ENCODE measurements around the gene PHKB.

PHKB gene

GRCh38 chr16:47571049-47571448 lies 109.9 kb downstream of the PHKB start:
- DNase-seq (ENCODE audit: low read depth) = no peak

- DNase-seq (ENCODE audit: low read depth) = no peak
Measured at GRCh38 chr16:47571711-47572110, 110.6 kb downstream of the PHKB start.

DNA sequence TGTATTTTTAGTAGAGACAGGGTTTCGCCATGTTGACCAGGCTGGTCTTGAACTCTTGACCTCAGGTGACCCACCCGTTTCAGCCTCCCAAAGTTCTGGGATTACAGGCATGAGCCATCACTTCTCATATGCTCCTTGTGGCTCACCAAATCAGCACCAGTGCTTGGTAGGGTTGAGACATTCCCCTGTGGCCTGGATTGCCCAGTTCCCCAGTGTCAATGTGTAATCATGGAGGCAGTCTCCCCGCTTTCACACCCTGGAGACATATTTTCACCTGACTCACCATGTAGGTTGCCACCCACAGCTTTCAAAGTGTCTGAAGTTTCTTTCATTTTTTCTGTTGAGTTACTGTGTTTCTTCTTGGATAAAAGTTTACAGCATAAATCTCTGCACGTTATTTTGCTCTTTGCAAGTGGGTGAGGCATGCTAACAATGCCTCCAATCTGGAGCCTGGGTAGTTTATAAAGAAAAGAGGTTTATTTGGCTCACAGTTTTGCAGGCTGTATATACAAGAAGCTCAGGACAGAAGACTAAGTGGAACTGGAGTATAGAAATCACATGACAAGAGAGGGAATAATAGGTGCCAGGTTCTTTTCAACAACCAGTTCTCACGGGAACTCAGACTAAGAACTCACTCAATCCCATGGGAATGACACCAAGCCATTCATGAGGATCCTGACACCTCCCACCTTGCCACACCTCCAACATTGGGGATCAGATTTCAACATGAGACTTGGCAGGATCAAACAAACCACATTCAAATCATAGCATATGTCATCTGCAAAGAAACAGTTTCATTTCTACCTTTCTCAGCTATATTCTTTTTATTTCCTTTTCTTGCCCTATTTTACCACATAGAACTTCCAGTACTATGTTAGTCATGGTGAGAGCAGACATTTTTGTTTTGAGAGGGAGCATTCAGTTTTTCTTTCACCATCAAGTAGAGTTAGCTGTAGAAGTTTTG lies 113.2 kb downstream of the PHKB start:
- DNase-seq (ENCODE audit: low read depth) = no peak

GRCh38 chr16:47577029-47577428 lies 115.9 kb downstream of the PHKB start:
- DNase-seq (ENCODE audit: low read depth) = no peak

DNA sequence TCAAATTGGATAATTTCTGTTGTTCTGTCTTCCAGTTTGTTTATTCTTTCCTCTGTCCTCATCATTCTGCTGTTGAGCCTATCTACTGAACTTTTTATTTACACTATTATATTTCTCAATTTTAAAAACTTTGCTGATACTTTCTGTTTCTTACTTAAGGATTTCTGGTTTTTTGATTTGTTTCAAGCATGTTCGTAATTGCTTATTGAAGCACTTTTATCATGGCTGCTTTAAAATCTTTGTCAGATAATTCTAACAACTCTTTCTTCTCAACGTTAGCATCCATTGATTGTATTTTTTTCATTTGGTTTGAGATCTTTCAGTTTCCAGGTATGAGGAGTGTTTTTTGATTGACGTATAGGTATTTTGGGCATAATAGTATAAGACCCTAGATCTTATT lies 116.9 kb downstream of the PHKB start:
- DNase-seq (ENCODE audit: low read depth) = no peak

DNA sequence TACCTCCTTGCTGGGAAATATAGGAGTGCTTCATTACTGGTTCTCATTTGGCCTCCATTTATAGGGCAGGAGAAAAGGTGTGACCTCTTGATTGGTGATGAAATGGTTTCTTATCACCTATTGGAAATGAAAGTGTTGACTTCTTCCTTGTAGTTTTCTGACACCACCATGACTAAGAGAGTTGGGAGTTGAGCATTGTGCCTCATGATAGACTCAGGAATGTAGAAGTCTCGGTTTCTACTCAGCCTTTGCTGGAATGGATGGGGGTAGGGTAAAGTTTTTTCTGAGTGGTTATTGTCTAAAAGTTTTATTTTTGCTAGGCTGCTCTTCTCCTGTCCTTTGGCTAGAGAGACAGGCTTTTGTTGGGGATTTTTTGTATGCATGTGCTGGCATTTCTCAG lies 117.4 kb downstream of the PHKB start:
- no peak for DNase-seq (ENCODE audit: low read depth)

- no peak for DNase-seq (ENCODE audit: low read depth)
Measured at GRCh38 chr16:47581114-47581513, 120.0 kb downstream of the PHKB start.

GRCh38 chr16:47584464-47585225 lies 123.5 kb downstream of the PHKB start:
- no peak for DNase-seq (ENCODE audit: low read depth)

DNA sequence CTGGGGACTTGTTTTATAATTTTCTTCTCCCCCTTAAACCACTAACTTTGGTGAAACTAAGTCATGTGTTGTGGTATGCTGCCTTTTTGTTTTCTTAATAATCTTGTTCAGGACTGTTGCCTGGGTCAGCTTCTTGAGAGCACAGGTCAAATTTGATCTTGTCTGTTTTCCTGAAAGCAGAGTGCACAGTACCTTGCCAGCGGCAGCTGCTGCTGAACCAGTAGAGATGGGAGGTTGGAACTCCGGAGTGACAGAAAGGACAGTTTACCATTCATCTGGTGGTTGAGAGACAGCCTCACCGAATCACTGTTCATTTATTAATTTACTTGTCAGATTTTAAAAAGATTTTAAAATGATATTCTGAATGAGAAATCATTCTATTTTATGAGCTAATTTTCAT lies 125.0 kb downstream of the PHKB start:
- no peak for DNase-seq (ENCODE audit: low read depth)

DNA sequence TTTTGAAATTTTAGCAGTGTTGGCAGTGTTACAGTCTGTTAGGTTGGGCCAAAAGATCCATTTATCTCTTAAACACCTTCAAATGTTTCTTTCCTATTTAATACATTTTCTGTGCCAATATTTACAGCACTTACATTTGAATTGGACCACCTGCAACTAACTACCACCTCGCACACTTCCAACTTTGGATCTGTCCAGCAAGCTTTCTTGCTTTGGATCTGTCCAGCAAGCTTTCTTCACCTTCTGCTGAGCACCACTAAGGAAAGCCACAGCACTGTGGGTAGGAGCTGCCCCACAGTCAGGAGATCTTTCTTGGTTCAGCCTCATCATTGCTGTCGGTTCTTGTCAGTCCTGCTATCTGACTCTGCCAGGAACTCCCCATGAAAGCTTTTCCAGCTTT lies 129.3 kb downstream of the PHKB start:
- no peak for DNase-seq (ENCODE audit: low read depth)

DNA sequence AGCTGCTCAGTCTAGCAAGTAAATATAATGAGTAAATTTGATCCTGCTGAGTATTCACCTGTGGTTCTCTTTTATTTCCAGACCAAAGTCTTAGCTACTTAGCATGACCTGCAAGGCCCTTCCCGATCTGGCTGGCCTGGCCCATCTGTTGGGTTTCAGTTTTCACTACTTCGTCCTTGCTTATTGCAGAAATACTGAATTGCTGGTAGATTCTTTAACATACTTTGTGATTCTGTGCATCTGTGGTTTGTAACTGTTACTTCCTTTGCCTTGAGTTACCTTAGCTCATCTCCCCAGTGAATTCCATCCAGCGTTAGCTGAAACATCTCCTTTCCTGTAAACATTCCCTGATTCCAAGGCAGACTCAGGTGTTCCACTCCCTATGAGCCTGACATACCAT lies 131.1 kb downstream of the PHKB start:
- DNase-seq (ENCODE audit: low read depth) = no peak

- no peak for DNase-seq (ENCODE audit: low read depth)
Measured at GRCh38 chr16:47599512-47599911, 138.4 kb downstream of the PHKB start.

DNA sequence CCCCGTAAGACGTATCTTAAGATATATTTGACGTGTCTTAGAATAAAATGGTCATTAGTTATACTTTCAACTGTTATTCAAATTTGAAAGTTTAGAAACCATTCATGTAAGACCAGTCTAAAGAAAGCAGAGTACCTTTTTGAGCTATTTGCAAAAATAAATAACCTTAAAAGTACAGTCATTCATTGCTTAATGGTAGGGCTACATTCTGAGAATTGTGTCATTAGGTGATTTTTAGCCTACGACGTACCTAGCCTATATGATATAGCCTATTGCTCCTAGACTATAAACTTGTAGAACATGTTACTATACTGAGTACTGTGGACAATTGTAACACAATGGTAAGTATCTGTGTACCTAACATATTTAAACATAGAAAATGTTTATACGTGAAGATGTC lies 139.2 kb downstream of the PHKB start:
- no peak for DNase-seq (ENCODE audit: low read depth)

- no peak for DNase-seq (ENCODE audit: low read depth)
Measured at GRCh38 chr16:47604306-47604705, 143.2 kb downstream of the PHKB start.

DNA sequence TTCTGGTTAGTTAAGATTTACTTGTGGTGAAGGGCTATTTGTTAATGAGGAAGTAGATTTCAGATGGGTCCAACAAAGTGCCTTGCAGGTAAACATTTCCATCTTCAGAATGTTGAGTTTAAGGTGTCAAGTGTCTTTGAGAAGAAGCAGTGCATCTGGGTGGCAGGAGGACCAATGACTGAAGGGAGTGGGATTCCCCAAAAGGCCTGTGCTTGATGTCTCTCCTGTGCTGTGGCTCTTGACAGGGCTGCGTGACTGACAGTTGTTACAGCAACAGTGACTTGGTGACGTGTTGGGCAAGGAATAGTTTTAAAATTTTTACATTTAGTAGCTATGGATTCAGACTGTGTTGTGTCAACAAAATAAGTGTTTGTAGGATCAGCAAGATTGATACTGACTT lies 149.9 kb downstream of the PHKB start:
- DNase-seq (ENCODE audit: low read depth) = no peak

GRCh38 chr16:47611848-47612493 lies 150.8 kb downstream of the PHKB start:
- DNase-seq (ENCODE audit: low read depth) = no peak

DNA sequence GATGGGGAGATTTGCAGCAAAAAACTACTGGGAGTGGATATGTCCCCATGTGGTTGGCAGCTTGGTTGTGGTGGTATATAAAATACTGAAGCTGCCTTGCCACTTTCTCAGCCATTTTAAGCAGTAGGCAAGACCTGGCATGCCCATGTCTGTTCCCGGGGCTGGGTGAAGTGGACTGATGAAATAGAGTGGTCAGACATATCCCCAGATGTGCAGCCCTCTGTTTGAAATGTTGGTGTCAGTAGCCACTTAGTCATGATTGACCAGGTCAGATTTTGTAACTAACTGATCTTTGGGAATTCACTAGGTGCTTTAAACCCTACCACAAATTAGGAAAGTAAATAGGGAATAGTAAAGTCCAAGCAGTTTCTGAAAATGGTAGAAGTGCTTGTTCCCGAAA lies 151.6 kb downstream of the PHKB start:
- peak; percentile 3 for DNase-seq (ENCODE audit: low read depth)

DNA sequence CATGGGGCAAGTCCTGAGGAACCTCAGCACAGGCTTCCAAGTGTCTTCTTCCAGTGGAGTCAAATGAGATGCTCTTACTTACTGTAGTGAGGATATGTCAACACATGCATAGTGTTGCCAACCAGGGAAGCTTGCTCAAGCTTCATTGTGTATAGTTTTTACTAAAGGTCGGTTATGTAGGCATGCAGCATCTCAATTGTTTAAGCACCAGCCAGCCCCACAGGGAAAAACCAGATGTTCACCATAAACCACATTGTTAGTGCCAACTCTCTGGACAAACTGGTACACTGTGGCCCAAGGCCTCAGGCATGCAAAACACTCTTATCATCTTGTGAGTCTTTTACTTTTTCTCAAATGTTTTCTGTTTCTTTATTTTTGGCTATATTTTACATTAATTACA lies 152.1 kb downstream of the PHKB start:
- no peak for DNase-seq (ENCODE audit: low read depth)

DNA sequence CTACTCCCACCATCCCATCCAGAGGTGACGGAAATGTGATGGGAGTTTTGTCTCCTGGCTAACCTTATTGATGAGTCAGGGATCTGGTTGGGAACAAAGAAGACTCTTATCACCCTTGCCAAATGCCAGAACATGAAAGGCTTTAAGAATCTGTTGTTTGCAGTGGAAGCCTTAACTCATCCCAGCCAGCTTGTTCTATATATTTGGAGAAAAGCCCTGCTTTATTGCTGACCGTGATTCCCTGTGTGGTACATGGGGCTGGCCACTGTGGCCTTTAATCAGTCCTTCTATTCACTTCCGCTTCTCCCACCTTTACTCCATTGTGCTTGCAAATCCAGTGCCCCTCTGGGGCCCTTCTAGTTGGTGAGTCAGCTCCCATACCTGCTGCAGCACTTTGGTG lies 156.6 kb downstream of the PHKB start:
- DNase-seq (ENCODE audit: low read depth) = no peak

GRCh38 chr16:47622451-47623176 lies 161.5 kb downstream of the PHKB start:
- DNase-seq (ENCODE audit: low read depth) = no peak

GRCh38 chr16:47624563-47624962 lies 163.4 kb downstream of the PHKB start:
- DNase-seq (ENCODE audit: low read depth) = no peak

GRCh38 chr16:47625115-47625567 lies 164.0 kb downstream of the PHKB start:
- no peak for DNase-seq (ENCODE audit: low read depth)
